Endothelial cell of umbilical vein (primary cell): Measurements from ENCODE around the gene TTYH3. TPM values are rescaled to one million over a fixed set of nuclear protein-coding genes. Genes with fewer than 3 reads are reported as not detected.

Experiments
- BruUV-seq: library from RNA; stranded (reverse); fragments of 400-500 nt; replicated peaks from 2 replicates; lab custom pipeline; 2021; lab: Mats Ljungman, UMichigan
- CTCF ChIA-PET: fragments of 300-600, 350-600 bp; sonication (Branson Sonifier 250); formaldehyde crosslinking; loops from one replicate; lab custom pipeline; 2021; ENCODE audit warnings: antibody characterized with exemption, inconsistent platforms; lab: Charles Lee
- POLR2A ChIA-PET: fragments of 300-600, 350-600 bp; sonication (Branson Sonifier 250); formaldehyde crosslinking; loops from one replicate; lab custom pipeline; 2021; ENCODE audit warnings: antibody characterized with exemption, inconsistent platforms; lab: Charles Lee
- DNase-seq: peaks from one replicate; pipeline ENCODE4 v3.0.0-alpha.2; 2011; ENCODE audit warnings: low read depth, low spot score
- FAIRE-seq: peaks from 2 replicates; lab custom pipeline; 2011; peaks lifted over from hg19 to GRCh38; lab: Jason Lieb, UNC
- H2AFZ ChIP-seq: 2 replicates; pipeline ENCODE4 v1.6.0; 2012; ENCODE audit warnings: low read depth, low read length, control low read depth, inconsistent platforms
- H3K27ac ChIP-seq: 2 replicates; pipeline ENCODE4 v1.5.1; 2011; ENCODE audit warnings: low read depth, mild to moderate bottlenecking, control low read depth, low read length, moderate library complexity; ENCODE audit not compliant: insufficient read depth
- H3K27me3 ChIP-seq, 2 experiments: 2 replicates each; pipeline versions ENCODE4 v1.6.0 to v1.6.1; 2011; ENCODE audit warnings: low read length in 2 of 2, mixed read lengths in 1 of 2; ENCODE audit not compliant: control insufficient read depth in 2 of 2, insufficient read depth in 2 of 2
- H3K36me3 ChIP-seq, 2 experiments: 2 replicates in 1 of 2; 3 replicates in 1 of 2; pipeline ENCODE4 v1.5.1; 2011; ENCODE audit warnings: low read length in 2 of 2, mild to moderate bottlenecking in 1 of 2, moderate library complexity in 1 of 2; ENCODE audit not compliant: control insufficient read depth in 2 of 2, insufficient read depth in 2 of 2; ENCODE audit errors: extremely low read depth in 1 of 2
- H3K4me1 ChIP-seq: 3 replicates; pipeline ENCODE4 v1.5.1; 2011; ENCODE audit warnings: mild to moderate bottlenecking, low read length; ENCODE audit not compliant: control insufficient read depth, insufficient read depth; ENCODE audit errors: extremely low read depth
- H3K4me2 ChIP-seq: 2 replicates; pipeline ENCODE4 v1.6.1; 2011; ENCODE audit warnings: low read length, control low read depth, mixed read lengths; ENCODE audit not compliant: insufficient read depth
- H3K4me3 ChIP-seq, 3 experiments: fragments of 200-600 bp in 1 of 3; sonication (generic), shearing (Covaris generic) in 1 of 3; replicated peaks in 1 of 3; 2 replicates each; pipeline ENCODE4 v1.5.1; 2011 to 2016; ENCODE audit warnings: control low read depth in 3 of 3, low read length in 3 of 3, mild to moderate bottlenecking in 2 of 3, inconsistent platforms in 1 of 3, low read depth in 1 of 3, moderate library complexity in 1 of 3; ENCODE audit not compliant: insufficient read depth in 1 of 3
- H3K79me2 ChIP-seq: 2 replicates; pipeline ENCODE4 v1.6.0; 2012; ENCODE audit warnings: low read length, inconsistent platforms; ENCODE audit not compliant: control insufficient read depth, insufficient read depth
- H3K9ac ChIP-seq: replicated peaks from 2 replicates; pipeline ENCODE3; 2011; ENCODE audit warnings: low read length, control low read depth; ENCODE audit not compliant: insufficient read depth; ENCODE audit errors: extremely low read depth
- H3K9me1 ChIP-seq: replicated peaks from 3 replicates; pipeline ENCODE4 v1.6.0; 2011; ENCODE audit warnings: mild to moderate bottlenecking, low read length; ENCODE audit not compliant: control insufficient read depth, insufficient read depth; ENCODE audit errors: extremely low read depth
- H3K9me3 ChIP-seq: replicated peaks from 2 replicates; pipeline ENCODE4 v1.5.1; 2012; ENCODE audit warnings: low read length, inconsistent platforms; ENCODE audit not compliant: control insufficient read depth, insufficient read depth
- H4K20me1 ChIP-seq: replicated peaks from 2 replicates; pipeline ENCODE3; 2011; ENCODE audit warnings: mild to moderate bottlenecking, low read length; ENCODE audit not compliant: control insufficient read depth, insufficient read depth; ENCODE audit errors: extremely low read depth
- CTCF ChIP-seq, 2 donors: IDR thresholded peaks; 1 replicate in 1 of 2; 2 replicates in 1 of 2; pipeline ENCODE4 v1.5.1; 2011; ENCODE audit warnings: low read length in 2 of 2, mild to moderate bottlenecking in 2 of 2, moderate library complexity in 2 of 2, control low read depth in 1 of 2, inconsistent platforms in 1 of 2, low read depth in 1 of 2; ENCODE audit not compliant: insufficient read depth in 1 of 2; ENCODE audit errors: extremely low read depth in 1 of 2
- EZH2 ChIP-seq: IDR thresholded peaks from 2 replicates; pipeline ENCODE4 v1.6.1; 2012; ENCODE audit warnings: borderline replicate concordance, low read depth, mild to moderate bottlenecking, moderate library complexity, low read length, inconsistent platforms; ENCODE audit not compliant: severe bottlenecking
- FOS ChIP-seq: IDR thresholded peaks from 2 replicates; pipeline ENCODE4 v1.6.1; 2011; ENCODE audit warnings: mild to moderate bottlenecking, low read length, moderate library complexity, borderline replicate concordance; ENCODE audit not compliant: insufficient read depth
- GATA2 ChIP-seq: IDR thresholded peaks from 2 replicates; pipeline ENCODE4 v1.7.0; 2011; ENCODE audit warnings: low read depth, mild to moderate bottlenecking, moderate library complexity, mixed read lengths, low read length; ENCODE audit not compliant: insufficient read length, insufficient read depth
- JUN ChIP-seq: IDR thresholded peaks from 2 replicates; pipeline ENCODE4 v1.6.1; 2011; ENCODE audit warnings: borderline replicate concordance, low read depth; ENCODE audit not compliant: insufficient read length, insufficient read depth
- MYC ChIP-seq: IDR thresholded peaks from one replicate; pipeline ENCODE4 v1.6.1; 2011; ENCODE audit warnings: mild to moderate bottlenecking, low read depth, low read length
- POLR2A ChIP-seq: IDR thresholded peaks from 2 replicates; pipeline ENCODE4 v1.6.1; 2012; ENCODE audit warnings: low read depth, mild to moderate bottlenecking, control low read depth, low read length
- POLR2AphosphoS5 ChIP-seq: IDR thresholded peaks from 2 replicates; pipeline ENCODE4 v1.6.1; 2012; ENCODE audit warnings: low read depth, mild to moderate bottlenecking, control low read depth, low read length, moderate library complexity; ENCODE audit not compliant: insufficient read depth
- dilution Hi-C: fragments of 300-500 bp; cut with MboI; formaldehyde crosslinking; loops from one replicate; pipeline ENCODE4 v1.15.0; 2019; ENCODE audit warnings: low sequenced_read_pairs; ENCODE audit not compliant: extremely low pct_ligation_motif_present
- intact Hi-C: fragments of 100-400 bp; cut with micrococcal nuclease; formaldehyde crosslinking; loops from one replicate; pipeline ENCODE4 v1.10.0; 2022
- polyA plus RNA-seq, 4 experiments: library from polyadenylated mRNA; depleted of rRNA in 3 of 4; stranded (reverse) in 3 of 4; unstranded in 1 of 4; fragments of >200 nt; gene quantifications; 2 replicates each; pipeline versions ENCODE4 v1.2.1 to v1.2.3, GENCODE V29; 2011 to 2012; ENCODE audit warnings: missing spikeins in 1 of 4
- total RNA-seq: library from RNA; stranded (reverse); gene quantifications from 2 replicates; pipeline ENCODE4 v1.2.3, GENCODE V29; 2021
- TF ChIP-seq, protein P1 (sequence below): IDR thresholded peaks from 2 replicates; pipeline ENCODE4 v1.6.1; 2011; ENCODE audit not compliant: insufficient read depth, insufficient read length

The TTYH3 gene
- total and polyA plus RNA-seq, 2 donors (not counting 3 experiments of a cell fraction or from before 2014, with no cell fraction given) = 143 to 280 TPM

GRCh38 chr7:2640846-2641316 lies 9.1 kb downstream of the TTYH3 start:
- intact Hi-C loops = loop anchor here (1.0 to 5.0 kb wide), 6 partner anchors 8 to 119 kb away; no protein-coding TSS in a partner anchor
- H3K79me2 ChIP-seq = peaks cover 84% of the 10 kb centered on the region
- BruUV-seq = TSS peak; percentile 28
- H3K27ac ChIP-seq = peak overlapping the region; percentile 94
- peak overlapping the region; percentile 74 for H3K9ac ChIP-seq
- no peak overlapping the region for H3K4me3 ChIP-seq
- H3K27me3 ChIP-seq = no peaks in the 10 kb centered on the region
- DNase-seq (no peak), FAIRE-seq (no peak)
- dilution Hi-C loops = no loop called here
- no peak overlapping the region for H2AFZ ChIP-seq
- H3K9me1 ChIP-seq = no peaks in the 10 kb centered on the region
- peaks cover 0 to 1% of the 10 kb centered on the region in 2 experiments for H3K36me3 ChIP-seq
- CTCF ChIA-PET = interaction anchor here (1.2 to 5.4 kb wide), 2 partner anchors 22 to 33 kb away, joined by 3 to 55 read pairs; no protein-coding TSS in a partner anchor
- no peak overlapping the region for H3K4me2 ChIP-seq
- no peaks in the 10 kb centered on the region for H4K20me1 ChIP-seq
- H3K9me3 ChIP-seq = no peaks in the 10 kb centered on the region
- POLR2A ChIA-PET = no interaction called here
- TF ChIP-seq EZH2 (no peak), FOS (no peak), JUN (no peak), POLR2AphosphoS5 (no peak), POLR2A (no peak), CTCF (IDR thresholded peaks at IDR 0.05; ENCODE audit: extremely low read depth in 1 of 2, insufficient read depth in 1 of 2, low read depth in 1 of 2, low read length in 2 of 2) (no peak), GATA2 (no peak), MYC (no peak)
- TF ChIP-seq, protein P1, sequence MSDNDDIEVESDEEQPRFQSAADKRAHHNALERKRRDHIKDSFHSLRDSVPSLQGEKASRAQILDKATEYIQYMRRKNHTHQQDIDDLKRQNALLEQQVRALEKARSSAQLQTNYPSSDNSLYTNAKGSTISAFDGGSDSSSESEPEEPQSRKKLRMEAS = no peak
- peaks cover 41% of the 10 kb centered on the region for H3K4me1 ChIP-seq
